GM21576 (cell line): Measurements from ENCODE around the gene PTPRCAP.
"Not testable (repeated sequence)": the region's sequence is repeated elsewhere in the genome, so short reads cannot be mapped to it uniquely, and the experiment has no call there.

Experiments used
- ATAC-seq: cut with Tn5 transposase; IDR thresholded peaks from one replicate; pipeline ENCODE4 v1.9.1; 2021; ENCODE audit warnings: mild to moderate bottlenecking, moderate library complexity; ENCODE audit not compliant: unreplicated experiment

Gene PTPRCAP

DNA sequence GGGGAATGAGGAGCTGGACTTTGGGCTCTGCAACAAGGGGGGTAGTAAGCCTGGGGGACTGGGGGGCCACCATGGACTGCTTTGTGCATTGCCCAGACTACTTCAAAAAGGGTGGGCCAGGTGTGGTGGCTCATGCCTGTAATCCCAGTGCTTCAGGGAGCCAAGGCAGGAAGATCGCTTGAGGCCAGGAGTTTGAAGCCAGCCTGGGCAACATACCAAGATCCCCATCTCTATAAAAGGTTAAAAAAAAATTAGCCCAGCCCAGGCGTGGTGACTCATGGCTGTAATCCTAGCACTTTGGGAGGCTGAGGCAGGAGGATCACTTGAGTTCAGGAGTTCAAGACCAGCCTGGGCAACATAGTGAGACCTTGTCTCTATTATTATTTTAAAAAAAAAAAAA lies 28.0 kb upstream of the PTPRCAP start:
- not testable (repeated sequence) for ATAC-seq

DNA sequence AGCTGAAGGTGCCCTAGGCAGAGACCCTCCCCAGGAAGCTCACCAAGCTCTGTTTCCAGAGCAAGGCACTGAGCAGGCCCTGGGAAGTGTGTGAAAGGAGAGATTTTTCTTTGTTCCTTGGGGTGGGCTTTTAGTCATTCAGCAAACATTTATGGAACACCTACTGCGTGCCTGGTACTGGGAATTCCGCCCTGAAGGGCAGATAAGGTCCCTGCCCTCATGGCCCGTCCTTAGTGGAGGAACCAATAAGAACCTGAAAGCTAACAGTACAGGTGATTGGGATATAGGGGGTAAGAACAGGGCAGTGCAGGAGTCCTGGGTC lies 27.7 kb upstream of the PTPRCAP start:
- ATAC-seq, result no peak

DNA sequence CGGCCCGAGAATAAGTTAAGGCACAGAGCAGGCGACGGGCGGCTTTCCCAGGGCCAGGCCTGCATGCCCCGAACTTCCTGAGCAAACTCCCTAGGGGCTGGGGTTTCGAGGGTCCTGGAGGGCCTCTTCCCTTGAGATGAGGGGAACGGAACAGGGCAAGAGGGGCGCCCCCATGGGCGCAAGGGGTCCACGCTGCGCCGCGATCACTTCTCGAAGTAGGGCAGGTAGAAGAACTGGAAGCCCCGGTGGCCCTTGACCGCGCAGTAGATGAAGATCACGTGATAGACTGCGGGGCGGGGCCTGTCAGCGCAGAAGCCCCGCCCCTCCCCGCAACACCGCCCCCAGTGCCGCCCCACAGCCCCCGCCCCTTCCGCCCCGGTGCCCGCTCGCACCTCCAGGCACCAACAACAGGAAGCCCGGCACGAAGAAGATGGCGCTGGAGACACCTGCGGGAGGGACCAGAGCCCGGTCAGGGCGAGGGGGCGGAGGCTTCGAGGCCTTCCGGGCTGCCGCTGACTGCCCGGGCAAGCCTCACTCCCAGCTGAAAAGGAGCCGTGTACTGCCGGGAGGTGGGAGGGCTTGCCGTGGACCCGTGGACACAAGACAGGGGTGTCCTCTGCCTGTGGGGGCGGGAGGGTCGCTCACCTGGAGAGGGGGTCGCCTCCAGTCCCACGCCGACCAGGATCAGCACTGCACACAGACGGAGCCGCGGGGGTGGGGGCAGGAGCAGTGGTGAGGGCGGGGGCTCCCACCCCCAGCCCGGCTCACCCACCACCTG lies 27.1 kb upstream of the PTPRCAP start:
- no peak for ATAC-seq

DNA sequence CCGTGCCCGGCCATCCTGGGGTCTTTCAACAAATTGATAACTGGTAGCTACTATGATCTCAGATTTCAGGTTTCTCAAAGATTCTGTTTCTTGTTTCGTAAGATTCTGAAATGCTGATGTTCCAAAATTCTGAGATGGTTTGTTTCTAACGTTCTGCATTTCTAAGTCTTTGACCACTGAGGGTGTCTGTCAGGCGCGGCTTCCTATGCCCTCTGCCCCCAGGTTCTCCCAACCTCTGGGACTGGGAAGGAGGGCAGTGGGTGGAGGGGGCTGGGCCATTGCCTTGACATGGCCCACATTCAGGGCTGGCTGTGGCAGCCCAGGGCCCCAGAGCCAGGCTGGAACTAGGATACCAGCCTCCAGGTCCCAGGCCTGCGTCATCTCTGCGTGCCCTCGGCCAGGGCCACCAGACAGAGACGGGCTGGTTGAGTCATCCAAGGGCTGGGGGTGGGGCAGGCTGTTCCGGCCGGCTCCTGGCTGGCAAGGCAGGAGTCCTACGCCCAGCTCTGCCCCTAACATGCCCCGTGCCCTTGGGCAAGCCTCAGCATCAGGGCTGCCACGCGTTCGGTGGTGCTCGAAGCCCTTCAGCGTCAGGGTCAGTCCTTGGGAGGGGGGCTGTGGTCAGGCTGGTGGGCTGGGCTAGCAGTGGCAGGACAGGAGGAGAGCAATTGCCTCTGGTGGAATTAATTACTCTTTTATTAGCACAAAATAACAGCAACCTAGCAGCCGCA lies 26.4 kb upstream of the PTPRCAP start:
- ATAC-seq, result no peak

DNA sequence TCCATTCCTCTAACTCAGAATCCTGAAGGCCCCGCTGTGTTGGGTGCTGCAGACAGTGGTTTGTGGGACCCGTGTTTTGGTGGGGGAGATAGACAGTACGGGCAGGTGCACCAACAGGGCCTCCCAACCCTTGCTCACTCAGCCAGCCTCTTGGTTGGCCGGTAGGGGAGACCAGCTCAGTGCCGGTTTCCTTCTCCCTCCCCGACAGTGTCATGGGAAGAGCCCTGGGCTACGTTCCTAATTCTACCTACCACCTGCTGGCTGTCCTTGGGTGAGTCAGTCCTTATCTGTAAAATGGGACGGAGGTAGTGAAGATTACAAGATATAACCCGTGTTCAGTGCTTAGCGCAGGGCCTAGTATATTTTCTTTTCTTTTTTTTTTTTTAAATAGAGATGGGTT lies 25.7 kb upstream of the PTPRCAP start:
- ATAC-seq, result no peak

DNA sequence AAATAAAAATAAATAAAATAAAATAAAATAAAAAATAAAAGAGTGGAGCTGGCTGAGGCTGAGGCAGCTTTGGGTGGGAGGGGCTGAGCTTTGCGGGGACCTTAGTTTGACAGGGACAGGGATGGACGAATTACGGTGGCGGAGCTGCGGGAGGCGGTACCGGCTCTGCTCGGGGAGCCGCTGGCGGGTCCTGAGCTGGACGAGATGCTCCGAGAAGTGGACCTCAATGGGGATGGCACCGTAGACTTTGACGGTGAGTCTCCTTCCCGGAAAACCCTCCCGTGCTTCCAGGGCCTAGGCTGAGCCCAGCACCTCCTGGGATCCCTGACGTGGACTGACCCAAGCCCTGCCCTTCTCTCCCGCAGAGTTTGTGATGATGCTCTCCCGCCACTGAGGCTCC lies 20.8 kb upstream of the PTPRCAP start:
- ATAC-seq, result no peak

DNA sequence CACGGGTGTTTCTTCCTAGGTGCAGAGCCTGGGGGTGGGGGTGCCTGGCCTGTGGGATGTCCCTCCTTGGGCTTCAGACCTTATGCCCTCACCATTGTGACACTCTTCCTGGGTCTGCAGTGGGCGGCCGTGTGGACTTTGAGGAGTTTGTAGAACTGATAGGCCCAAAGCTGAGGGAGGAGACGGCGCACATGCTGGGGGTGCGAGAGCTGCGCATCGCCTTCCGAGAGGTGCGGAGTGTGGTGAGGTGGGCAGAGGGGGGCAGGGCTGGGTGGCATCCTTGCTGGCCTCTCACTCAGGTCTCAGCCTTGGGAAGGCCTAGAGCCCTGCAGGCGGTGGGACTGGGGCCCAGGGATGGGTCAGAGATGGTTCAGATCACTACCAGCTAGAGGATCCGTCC lies 20.0 kb upstream of the PTPRCAP start:
- ATAC-seq, result no peak

DNA sequence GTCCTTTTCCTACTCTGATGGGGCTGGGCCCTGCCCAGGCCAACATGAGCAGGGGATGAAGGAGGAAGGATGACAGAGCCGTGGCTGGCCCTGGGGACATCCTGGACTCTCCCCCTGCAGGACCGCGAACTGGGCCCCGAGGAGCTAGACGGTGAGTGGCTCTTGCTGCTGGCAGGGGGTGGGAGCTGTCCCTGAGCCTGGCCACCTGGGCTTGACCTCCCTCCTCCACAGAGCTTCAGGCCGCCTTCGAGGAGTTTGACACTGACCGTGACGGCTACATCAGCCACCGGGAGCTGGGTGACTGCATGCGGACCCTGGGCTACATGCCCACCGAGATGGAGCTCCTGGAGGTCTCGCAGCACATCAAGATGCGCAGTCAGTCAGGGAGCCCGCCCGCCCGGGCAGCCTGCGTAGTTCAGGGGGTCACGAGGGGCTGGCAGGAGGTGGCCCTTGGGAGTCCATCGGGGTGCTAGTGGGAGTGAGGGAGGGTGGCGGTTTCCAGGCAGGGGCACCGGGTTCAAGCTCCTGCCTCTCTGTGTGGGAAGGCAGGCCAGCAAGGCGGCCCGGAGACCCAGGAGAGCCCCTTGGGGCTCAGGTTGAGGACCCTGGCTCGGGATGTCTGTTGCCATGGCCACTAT lies 18.7 kb upstream of the PTPRCAP start:
- no peak for ATAC-seq

DNA sequence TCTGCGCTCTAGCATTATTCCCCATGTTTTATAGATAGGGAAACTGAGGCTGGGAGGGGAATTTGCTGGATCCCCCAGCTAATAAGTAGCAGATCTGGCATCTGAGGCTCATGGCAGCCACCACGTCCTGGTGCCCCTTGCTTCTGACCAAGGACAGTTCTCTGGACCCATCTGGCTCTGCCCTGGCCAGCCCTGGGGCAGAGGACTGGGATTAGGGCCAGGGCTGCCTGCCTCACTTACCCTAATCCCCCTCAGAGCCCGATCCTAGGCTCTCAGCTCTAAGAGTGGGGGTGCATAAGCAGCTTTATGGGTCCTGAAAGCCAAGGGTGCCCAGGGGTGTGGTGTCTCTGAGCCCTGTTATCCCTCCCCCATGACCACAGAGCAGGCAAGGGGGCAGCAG lies 17.6 kb upstream of the PTPRCAP start, which contains the start of gene CABP4:
Gene CABP4, plus strand, starts transcription at position 301 of the 400 bp plus-strand sequence. Its CDS starts 70 bp downstream, at position 371.
- no peak for ATAC-seq

DNA sequence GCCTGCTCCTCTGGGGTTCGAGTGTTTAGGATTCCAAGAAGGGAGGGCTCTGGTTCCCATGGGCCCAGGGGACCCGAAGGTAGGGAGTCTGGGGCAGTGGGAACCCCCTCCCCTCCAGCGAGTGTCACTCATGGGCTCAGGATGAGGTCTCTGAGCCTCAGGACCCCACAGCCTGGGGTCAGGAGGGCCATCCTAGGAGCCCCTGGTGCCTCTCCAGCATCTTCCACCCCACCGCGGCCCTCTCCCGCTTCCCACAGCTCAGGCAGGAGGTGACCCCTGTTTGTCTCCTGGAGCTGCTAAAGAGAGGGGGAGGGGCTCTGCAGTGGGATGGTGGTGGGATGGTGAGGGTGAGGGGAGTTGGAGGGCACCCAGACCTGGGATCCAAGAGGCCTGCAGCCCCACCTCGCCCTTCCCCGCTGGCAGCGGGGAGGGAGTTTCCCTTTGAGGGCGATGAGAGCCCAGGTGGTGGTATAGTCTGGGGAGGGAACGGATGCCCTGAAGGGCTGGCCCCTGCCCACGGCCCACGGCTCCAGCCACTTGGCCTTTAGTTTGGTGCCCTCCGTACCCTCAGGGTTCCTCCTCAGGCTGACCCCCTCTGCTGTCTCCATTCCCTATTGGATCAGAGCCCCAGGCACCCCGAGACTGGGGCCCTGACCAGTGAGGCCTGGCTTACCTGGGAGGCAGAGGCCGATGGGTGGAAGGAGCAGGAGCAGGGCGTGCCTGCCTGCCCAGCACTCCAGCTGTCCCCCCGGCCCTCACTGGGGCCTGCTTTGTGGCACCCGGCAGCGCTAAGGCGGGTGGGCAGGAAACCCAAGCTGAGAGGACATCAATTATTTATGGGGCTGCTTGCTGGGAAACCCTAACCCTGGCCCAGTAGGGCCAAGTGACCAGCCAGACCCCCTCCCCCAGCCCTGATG lies 16.6 kb upstream of the PTPRCAP start:
- ATAC-seq, result no peak

DNA sequence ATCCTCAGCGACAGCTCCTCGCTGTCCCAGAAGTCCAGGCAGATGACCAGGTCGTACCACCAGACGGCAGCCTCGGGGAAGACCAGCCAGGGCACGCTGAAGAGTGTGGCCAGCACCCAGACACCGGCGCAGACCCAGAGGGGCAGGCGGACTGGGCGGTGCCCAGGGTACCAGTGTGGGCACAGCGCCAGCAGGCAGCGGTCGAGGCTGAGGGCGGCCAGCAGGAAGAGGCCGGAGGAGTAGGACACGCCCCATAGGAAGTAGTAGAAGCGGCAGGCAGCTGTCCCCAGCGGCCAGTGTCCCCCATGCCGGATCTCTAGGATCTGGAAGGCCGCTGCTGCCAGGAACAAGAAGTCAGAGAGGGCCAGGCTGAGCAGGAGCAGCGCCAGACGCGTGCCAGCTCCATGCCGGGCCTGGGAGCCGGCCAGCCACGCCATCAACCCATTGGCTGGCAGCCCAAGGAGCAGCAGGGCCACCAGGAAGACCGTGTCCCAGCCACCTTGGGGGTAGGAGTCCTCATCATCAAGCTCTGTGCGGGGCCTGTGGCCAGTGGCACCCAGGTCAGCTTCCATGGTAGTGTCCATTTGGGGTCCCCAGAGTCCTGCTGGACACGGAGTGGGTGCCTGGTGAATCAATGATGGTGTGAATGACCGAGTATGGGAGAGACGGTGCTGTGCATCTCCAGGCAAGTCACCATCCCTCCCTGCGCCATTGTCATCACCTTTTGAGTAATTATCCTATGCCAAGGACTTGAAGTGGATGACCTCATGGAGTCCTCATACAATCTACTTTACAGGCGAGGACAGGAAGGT lies 14.9 kb upstream of the PTPRCAP start, which contains the start of gene GPR152:
Gene GPR152, minus strand, starts transcription at position 589 of the 812 bp plus-strand sequence. Its CDS starts 5 bp downstream, at position 584.
- no peak for ATAC-seq

DNA sequence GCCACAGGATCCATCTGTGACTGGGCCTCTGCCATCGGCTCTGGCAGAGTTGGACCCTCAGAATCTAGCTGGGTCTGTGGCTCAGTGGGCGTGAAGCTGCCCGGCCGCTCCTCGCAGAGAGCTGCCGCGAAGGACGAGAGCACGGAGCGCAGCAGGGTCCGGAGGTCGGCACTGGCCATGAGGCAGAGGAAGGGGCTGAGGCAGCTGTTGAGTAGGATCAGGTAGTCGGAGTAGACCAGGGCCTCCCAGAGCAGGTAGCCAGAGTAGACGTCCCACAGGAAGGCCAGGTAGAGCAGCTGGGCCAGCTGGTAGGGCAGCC lies 14.1 kb upstream of the PTPRCAP start:
- ATAC-seq, result no peak

DNA sequence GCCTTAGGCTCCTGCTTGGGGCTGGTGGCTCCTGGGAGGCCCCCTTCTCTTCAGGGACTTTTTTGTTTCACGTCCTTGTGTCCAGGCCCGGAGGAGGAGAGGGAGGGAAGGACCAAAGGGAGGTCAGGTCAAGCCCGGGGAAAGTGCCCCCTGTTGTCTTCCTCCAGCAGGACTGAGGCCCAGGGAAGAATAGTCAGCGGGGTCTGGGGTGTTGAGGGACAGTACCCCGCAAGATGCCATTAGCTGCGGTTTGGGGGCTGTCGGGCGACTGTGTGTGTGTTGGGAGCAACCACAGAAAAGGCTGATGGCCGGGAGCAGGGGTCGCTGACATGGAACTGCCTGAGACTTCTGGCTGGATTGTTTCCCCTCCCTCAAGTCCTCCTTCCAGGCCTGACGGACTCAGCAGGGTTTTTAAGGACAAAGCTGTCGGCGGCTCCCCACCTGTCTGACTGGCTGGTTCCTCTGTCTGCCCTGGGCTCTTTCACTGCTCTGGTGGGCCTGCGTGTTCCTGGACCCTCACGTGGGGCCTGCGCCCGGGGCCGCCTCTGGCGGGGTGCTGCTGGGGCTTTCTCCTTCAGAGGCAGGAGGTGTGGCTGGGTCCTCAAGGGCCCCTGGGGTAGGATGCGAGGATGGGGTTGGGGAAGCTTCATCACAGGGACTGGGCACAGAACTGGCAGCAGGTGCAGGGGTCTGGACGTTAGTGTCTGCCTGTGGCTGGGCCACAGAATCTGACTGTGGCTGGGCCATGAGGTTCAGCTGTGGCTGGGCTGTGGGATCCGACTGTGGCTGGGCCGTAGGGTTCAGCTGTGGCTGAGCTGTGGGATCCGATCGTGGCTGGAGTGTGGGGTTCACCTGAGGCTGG lies 13.5 kb upstream of the PTPRCAP start:
- no peak for ATAC-seq

DNA sequence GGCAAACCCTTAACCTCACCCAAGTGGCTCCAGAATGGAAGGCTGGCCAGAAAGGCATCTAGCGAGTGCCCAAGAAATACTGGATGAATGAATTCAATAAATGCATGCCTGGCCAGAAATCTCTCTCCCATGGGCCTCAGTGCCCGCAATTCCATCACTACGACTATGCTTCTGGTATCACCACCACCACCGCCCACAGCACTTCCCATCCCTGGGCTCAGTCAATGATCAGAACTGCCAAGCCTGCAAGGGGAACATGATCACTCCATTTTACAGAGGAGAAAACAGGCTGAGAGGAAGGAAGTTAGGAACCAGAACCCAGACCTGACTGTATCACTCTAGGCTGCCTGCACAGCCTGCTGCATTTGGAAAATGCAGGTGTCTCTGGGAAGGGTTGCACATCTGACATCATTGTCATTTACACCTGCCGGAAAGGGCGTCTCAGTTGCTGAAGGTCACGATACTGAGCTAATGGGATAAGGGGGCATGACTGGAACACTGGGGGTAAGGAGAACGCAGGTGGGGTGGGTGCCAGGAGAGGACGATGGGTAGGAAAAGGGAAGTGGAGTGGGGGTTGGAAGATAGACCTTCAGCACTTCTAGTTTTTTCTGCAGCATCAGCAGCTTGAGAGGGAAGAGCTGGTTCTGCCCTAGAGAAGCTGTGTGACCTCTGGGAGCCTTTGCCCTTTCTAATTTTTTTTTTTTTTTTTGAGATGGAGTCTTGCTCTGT lies 11.8 kb upstream of the PTPRCAP start:
- ATAC-seq, result no peak

DNA sequence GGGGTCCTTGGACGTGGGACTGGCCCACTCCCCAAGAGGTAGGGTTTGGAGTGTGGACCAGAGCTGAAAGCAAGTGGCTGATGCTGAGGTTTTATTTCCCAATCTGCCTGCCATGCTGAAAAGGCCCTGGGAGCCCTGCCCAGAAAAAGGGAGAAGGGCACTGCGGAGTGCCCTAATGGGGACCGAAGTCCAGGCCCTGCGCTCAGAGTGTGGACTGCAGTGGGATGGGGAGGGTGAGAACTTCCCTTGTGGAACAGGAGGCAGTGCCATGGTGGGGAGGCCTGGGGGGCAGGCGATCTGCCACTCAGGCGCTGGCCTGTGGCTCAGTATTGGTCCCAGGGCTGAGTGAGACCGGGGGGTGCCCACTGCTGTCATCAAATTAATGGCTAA lies 10.7 kb upstream of the PTPRCAP start:
- ATAC-seq, result no peak

DNA sequence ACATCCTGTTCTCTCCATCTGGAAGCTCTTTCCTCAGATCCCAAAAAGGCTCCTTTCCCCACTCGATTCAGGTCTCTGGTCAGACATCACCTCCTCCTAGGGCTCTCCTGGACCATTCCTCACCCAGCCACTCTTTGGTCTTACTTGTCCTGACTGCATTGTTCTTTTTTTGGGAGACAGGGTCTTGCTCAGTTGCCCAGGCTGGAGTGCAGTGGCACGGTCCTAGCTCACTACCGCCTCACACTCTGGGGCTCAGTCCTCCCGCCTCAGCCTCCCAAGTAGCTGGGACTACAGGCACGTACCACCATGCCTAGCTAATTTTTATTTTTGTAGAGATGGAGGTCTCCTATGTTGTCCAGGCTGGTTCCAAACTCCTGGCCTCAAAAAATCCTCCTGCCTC lies 8.0 kb upstream of the PTPRCAP start:
- ATAC-seq, result no peak

DNA sequence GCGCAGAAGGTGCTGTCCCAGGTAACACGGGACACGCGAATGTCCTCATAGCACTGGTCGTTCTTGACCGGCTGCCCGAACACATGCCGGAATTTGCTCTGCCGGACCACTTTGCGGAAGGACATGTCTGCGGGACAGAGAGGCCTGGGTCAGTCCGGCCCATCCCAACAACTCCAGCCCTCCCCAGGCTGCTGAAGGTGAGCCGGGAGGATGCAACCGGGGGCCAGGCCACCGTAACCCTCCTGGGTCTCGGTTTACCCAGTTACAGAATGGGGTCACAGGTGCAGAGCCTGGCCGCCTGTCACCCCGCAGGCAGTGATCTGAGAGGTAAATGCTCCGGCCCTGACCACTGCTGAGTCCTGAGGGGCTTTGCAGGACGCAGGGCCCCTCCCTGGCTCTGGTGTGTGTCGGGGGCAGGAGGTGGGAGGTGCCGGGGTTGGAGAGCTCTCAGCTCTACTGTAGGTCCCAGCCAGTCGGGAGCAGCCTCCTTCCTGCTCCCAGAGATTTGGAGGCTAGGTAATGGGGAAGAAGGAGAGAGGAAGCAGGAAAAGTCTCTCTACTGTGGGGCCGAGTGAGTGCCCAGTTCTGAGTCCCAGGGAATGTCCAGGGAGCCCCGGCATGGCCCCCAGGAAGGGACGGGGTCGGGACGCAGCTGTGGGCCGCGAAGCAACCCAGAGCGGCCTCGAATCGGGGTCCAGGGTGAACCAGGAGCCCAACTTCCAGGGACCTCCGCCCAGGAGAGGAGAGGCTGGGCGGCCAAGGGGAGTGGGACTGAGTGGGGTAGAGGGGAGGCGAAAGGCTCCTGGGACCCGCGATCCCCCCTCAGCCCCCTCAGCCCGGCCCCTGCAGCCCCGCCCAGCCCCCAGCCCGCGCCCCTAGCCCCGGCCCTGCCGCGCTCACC lies 5.3 kb upstream of the PTPRCAP start:
- no peak for ATAC-seq
